ENCODE data around the gene SRI. TPM values are rescaled to one million over a fixed set of nuclear protein-coding genes. Genes with fewer than 3 reads are reported as not detected.
"Not testable (repeated sequence)": the region's sequence is repeated elsewhere in the genome, so short reads cannot be mapped to it uniquely, and the experiment has no call there.

Gene SRI
- total RNA-seq, 1 experiment from 2014 or later, result 136 TPM

DNA sequence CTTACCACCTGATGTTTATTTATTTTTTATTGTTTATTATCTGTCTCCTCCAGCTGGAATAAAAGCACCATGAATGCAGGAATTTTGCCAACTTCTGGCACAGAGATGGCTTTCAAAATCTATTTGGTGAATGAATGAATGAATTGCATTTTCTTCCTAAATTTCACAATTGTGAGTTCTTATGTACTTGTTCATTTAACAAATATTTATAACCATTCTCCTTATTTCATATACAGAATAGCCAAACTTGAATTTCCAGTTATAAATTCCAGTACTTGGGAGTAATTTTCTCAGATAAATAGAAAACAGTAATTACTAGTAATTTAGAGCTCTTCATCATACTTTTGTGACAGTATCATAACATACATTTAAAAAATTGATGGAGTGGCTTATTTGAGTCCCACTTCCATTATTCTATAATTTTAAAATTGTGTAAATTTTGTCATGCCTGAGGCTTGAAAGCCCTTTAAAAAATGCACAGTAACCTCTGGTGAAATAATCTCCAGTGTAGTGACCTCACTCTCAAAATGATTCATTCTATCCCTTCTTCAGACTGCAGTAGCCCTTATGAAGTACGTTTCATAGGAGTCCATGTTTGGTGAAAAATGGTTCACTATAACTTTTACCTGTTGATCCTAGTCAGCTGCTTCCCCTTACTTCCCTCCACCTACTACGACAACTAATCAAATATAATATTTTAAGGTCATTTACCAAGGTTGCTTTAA, 40.0 kb upstream of the SRI start:
- 100% methylated on average over 1 of the region's 2 CpGs for WGBS (ENCODE audit: extremely low coverage, insufficient read length, low lambda C conversion rate)
- Mint-ChIP-seq H3K9me3 (peaks cover 0 to 2% of the 10 kb centered on the region in 2 experiments; a peak in 3 of 5 replicates), H3K36me3 (ENCODE audit: insufficient read depth in 1 of 3, low read depth in 3 of 3) (no peaks in the 10 kb centered on the region)

DNA sequence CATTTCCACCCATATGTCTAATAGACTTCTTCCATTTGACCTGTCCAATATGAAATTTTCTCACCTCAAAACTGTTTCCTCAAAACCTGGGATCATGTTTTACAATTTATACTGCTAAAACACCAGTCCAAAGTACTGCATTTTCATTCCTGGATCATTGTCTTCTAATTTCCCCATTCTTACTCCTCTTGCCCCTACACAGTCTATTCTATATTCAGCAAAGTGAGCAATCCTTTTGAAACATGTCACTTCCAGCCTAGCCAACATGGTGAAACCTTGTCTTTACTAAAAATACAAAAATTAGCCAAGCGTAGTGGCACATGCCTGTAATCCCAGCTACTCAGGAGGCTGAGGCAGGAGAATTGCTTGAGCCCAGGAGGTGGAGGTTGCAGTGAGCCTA, 38.5 kb upstream of the SRI start:
- H3K18ac ChIP-seq (ENCODE audit: insufficient read length, low read depth, low read length); H4K20me1 ChIP-seq (ENCODE audit: control insufficient read depth, insufficient read depth, insufficient read length); H2BK120ac ChIP-seq (ENCODE audit: low read depth, low read length, poor library complexity, severe bottlenecking); H4K5ac ChIP-seq (ENCODE audit: insufficient read length, low read depth, low read length); H2BK12ac ChIP-seq (ENCODE audit: insufficient read length, low read depth, low read length); H2BK15ac ChIP-seq (ENCODE audit: low read depth, low read length); H3K27me3 Mint-ChIP-seq (ENCODE audit: low read depth); H3K4me2 ChIP-seq (ENCODE audit: insufficient read depth, insufficient read length, low read length); H3T11ph ChIP-seq (ENCODE audit: low read length); DNase-seq; H3K79me1 ChIP-seq (ENCODE audit: insufficient read depth, low read depth, low read length, poor library complexity, severe bottlenecking); H3K27ac Mint-ChIP-seq; H3K56ac ChIP-seq (ENCODE audit: insufficient read length, low read depth, low read length); H3K23ac ChIP-seq (ENCODE audit: insufficient read length, low read depth, low read length); H3K9ac ChIP-seq (ENCODE audit: extremely low read depth, insufficient read length, low read length); H3K4me3 Mint-ChIP-seq; H2AK5ac ChIP-seq (ENCODE audit: insufficient read length, low read length); H3K4me1 Mint-ChIP-seq; H4K91ac ChIP-seq (ENCODE audit: insufficient read length, low read depth, low read length); H3K27ac ChIP-seq (ENCODE audit: insufficient read length, low read depth, low read length); H3K4me1 ChIP-seq (ENCODE audit: insufficient read depth, low read length); H2BK5ac ChIP-seq (ENCODE audit: insufficient read length, low read length); H3K14ac ChIP-seq (ENCODE audit: insufficient read depth, low read length); H3K23me2 ChIP-seq (ENCODE audit: insufficient read length, low read depth, low read length, poor library complexity, severe bottlenecking); H4K8ac ChIP-seq (replicated peaks; ENCODE audit: insufficient read length, low read depth, low read length); H3K4ac ChIP-seq (ENCODE audit: low read depth, low read length); H3K27me3 ChIP-seq (ENCODE audit: insufficient read depth, low read length); H3K9me3 ChIP-seq (ENCODE audit: control insufficient read depth, low read depth, low read length); H2BK20ac ChIP-seq (ENCODE audit: low read depth, low read length, poor library complexity, severe bottlenecking); H3K79me2 ChIP-seq (ENCODE audit: insufficient read depth, low read length); H2AFZ ChIP-seq (ENCODE audit: low read length): not testable (repeated sequence)
- H3K36me3 Mint-ChIP-seq (ENCODE audit: insufficient read depth in 1 of 3, low read depth in 3 of 3), result peaks cover 2 to 15% (median 9%) of the 10 kb centered on the region in 3 experiments; a peak in 6 of 7 replicates
- WGBS (ENCODE audit: extremely low coverage, insufficient read length, low lambda C conversion rate), result no CpG with 5 or more reads among the region's 1 CpG
- H3K9me3 Mint-ChIP-seq, result peaks cover 9 to 16% of the 10 kb centered on the region in 2 experiments

More for the DNA sequence above, 40.0 kb upstream of the SRI start:
- Histone ChIP-seq H3K79me1 (ENCODE audit: insufficient read depth, low read depth, low read length, poor library complexity, severe bottlenecking) (no peaks in the 10 kb centered on the region), H3K4me1 (ENCODE audit: insufficient read depth, low read length) (no peaks in the 10 kb centered on the region), H3K27me3 (ENCODE audit: insufficient read depth, low read length) (no peaks in the 10 kb centered on the region), H3K23ac (ENCODE audit: insufficient read length, low read depth, low read length) (no peak overlapping the region), H3K56ac (ENCODE audit: insufficient read length, low read depth, low read length) (no peak overlapping the region), H2BK120ac (ENCODE audit: low read depth, low read length, poor library complexity, severe bottlenecking) (no peak overlapping the region), H3K18ac (ENCODE audit: insufficient read length, low read depth, low read length) (no peak overlapping the region), H2BK20ac (ENCODE audit: low read depth, low read length, poor library complexity, severe bottlenecking) (no peak overlapping the region), H4K20me1 (ENCODE audit: control insufficient read depth, insufficient read depth, insufficient read length) (no peaks in the 10 kb centered on the region), H3K9ac (ENCODE audit: extremely low read depth, insufficient read length, low read length) (no peak overlapping the region), H3T11ph (ENCODE audit: low read length) (no peak overlapping the region), H3K23me2 (ENCODE audit: insufficient read length, low read depth, low read length, poor library complexity, severe bottlenecking) (no peaks in the 10 kb centered on the region), H4K91ac (ENCODE audit: insufficient read length, low read depth, low read length) (no peak overlapping the region), H4K8ac (replicated peaks; ENCODE audit: insufficient read length, low read depth, low read length) (no peak overlapping the region), H2AFZ (ENCODE audit: low read length) (no peak overlapping the region), H3K14ac (ENCODE audit: insufficient read depth, low read length) (no peak overlapping the region), H2AK5ac (ENCODE audit: insufficient read length, low read length) (no peak overlapping the region), H3K4ac (ENCODE audit: low read depth, low read length) (no peak overlapping the region), H2BK5ac (ENCODE audit: insufficient read length, low read length) (no peak overlapping the region), H2BK15ac (ENCODE audit: low read depth, low read length) (no peak overlapping the region), H3K9me3 (ENCODE audit: control insufficient read depth, low read depth, low read length) (no peaks in the 10 kb centered on the region), H3K4me2 (ENCODE audit: insufficient read depth, insufficient read length, low read length) (no peak overlapping the region), H4K5ac (ENCODE audit: insufficient read length, low read depth, low read length) (no peak overlapping the region), H2BK12ac (ENCODE audit: insufficient read length, low read depth, low read length) (no peak overlapping the region), H3K79me2 (ENCODE audit: insufficient read depth, low read length) (no peaks in the 10 kb centered on the region), H3K27ac (ENCODE audit: insufficient read length, low read depth, low read length) (no peak overlapping the region)
- TF ChIP-seq, protein P1, sequence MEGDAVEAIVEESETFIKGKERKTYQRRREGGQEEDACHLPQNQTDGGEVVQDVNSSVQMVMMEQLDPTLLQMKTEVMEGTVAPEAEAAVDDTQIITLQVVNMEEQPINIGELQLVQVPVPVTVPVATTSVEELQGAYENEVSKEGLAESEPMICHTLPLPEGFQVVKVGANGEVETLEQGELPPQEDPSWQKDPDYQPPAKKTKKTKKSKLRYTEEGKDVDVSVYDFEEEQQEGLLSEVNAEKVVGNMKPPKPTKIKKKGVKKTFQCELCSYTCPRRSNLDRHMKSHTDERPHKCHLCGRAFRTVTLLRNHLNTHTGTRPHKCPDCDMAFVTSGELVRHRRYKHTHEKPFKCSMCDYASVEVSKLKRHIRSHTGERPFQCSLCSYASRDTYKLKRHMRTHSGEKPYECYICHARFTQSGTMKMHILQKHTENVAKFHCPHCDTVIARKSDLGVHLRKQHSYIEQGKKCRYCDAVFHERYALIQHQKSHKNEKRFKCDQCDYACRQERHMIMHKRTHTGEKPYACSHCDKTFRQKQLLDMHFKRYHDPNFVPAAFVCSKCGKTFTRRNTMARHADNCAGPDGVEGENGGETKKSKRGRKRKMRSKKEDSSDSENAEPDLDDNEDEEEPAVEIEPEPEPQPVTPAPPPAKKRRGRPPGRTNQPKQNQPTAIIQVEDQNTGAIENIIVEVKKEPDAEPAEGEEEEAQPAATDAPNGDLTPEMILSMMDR (conservative IDR thresholded peaks at IDR 0.05), result no peak
- H3K4me3 Mint-ChIP-seq, result no peak overlapping the region
- no peak overlapping the region for H3K27ac Mint-ChIP-seq
- no peak for DNase-seq
- H3K4me1 Mint-ChIP-seq, result no peaks in the 10 kb centered on the region
- no peaks in the 10 kb centered on the region for H3K27me3 Mint-ChIP-seq (ENCODE audit: low read depth)
